GM23338 (cell line): ENCODE measurements around the gene DRC3. TPM values are rescaled to one million over a fixed set of nuclear protein-coding genes. Genes with fewer than 3 reads are reported as not detected.

Experiments used
- ATAC-seq: fragments of 200-7000 bp; cut with Tn5 transposase; 3 replicates; pipeline ENCODE4 v1.9.1; 2020
- DNase-seq: peaks from one replicate; pipeline ENCODE4 v3.0.0-alpha.2; 2015; ENCODE audit warnings: low spot score
- H2AFZ ChIP-seq: fragments of 200-600 bp; sonication (generic); 2 replicates; pipeline ENCODE4 v1.8.0; 2016; ENCODE audit warnings: antibody characterized with exemption, mild to moderate bottlenecking, moderate library complexity
- H3F3A ChIP-seq: fragments of 200-600 bp; sonication (generic); replicated peaks from 2 replicates; pipeline ENCODE4 v1.8.0; 2017; ENCODE audit warnings: antibody characterized with exemption, mixed run types, low read depth
- H3K27ac ChIP-seq: fragments of 200-600 bp; sonication (generic); 2 replicates; pipeline ENCODE4 v1.6.1; 2016; ENCODE audit warnings: low read depth
- H3K27me3 ChIP-seq: fragments of 200-600 bp; sonication (generic); 2 replicates; pipeline ENCODE4 v1.8.0; 2016; ENCODE audit warnings: mild to moderate bottlenecking, mixed run types, moderate library complexity; ENCODE audit not compliant: insufficient read depth
- H3K36me3 ChIP-seq: fragments of 200-600 bp; sonication (generic); 2 replicates; pipeline ENCODE4 v1.8.0; 2016; ENCODE audit warnings: mild to moderate bottlenecking; ENCODE audit not compliant: insufficient read depth
- H3K4me1 ChIP-seq: fragments of 200-600 bp; sonication (generic); 2 replicates; pipeline ENCODE4 v1.8.0; 2016; ENCODE audit warnings: mild to moderate bottlenecking, moderate library complexity; ENCODE audit not compliant: insufficient read depth
- H3K4me2 ChIP-seq: fragments of 200-600 bp; sonication (generic); 2 replicates; pipeline ENCODE4 v1.7.1; 2017; ENCODE audit warnings: mixed run types
- H3K4me3 ChIP-seq: fragments of 200-600 bp; sonication (generic); 2 replicates; pipeline ENCODE4 v1.6.1; 2016; ENCODE audit warnings: mixed run types
- H3K79me2 ChIP-seq: fragments of 200-600 bp; sonication (generic); replicated peaks from 2 replicates; pipeline ENCODE4 v1.8.0; 2017; ENCODE audit warnings: mild to moderate bottlenecking; ENCODE audit not compliant: insufficient read depth
- H3K9me2 ChIP-seq: fragments of 200-600 bp; sonication (generic); 2 replicates; pipeline ENCODE4 v1.8.0; 2017; ENCODE audit not compliant: insufficient read depth
- H4K20me1 ChIP-seq: fragments of 200-600 bp; sonication (generic); replicated peaks from 2 replicates; pipeline ENCODE4 v1.8.0; 2017; ENCODE audit warnings: mild to moderate bottlenecking; ENCODE audit not compliant: insufficient read depth
- H3K27ac Mint-ChIP-seq: 2 replicates; pipeline ENCODE4 v1.8.0; 2020; ENCODE audit warnings: inconsistent platforms, mild to moderate bottlenecking, moderate library complexity, mixed read lengths
- H3K27me3 Mint-ChIP-seq: 3 replicates; pipeline ENCODE4 v1.8.0; 2022; ENCODE audit warnings: low read depth, mild to moderate bottlenecking, moderate library complexity, mixed read lengths, inconsistent platforms; ENCODE audit not compliant: insufficient read depth, poor library complexity
- H3K36me3 Mint-ChIP-seq: 3 replicates; pipeline ENCODE4 v1.8.0; 2021; ENCODE audit warnings: low read depth, mild to moderate bottlenecking, inconsistent platforms, moderate library complexity, mixed read lengths
- H3K4me1 Mint-ChIP-seq: 3 replicates; pipeline ENCODE4 v1.8.0; 2020; ENCODE audit warnings: mild to moderate bottlenecking, inconsistent platforms, mixed read lengths
- H3K4me3 Mint-ChIP-seq: 3 replicates; pipeline ENCODE4 v1.8.0; 2021; ENCODE audit warnings: moderate library complexity, mild to moderate bottlenecking, inconsistent platforms, mixed read lengths
- H3K9me3 Mint-ChIP-seq: 3 replicates; pipeline ENCODE4 v1.8.0; 2020; ENCODE audit warnings: moderate library complexity, mild to moderate bottlenecking, inconsistent platforms, mixed read lengths
- CREB1 ChIP-seq: fragments of 250-450 bp; sonication (Bioruptor Pico); IDR thresholded peaks from 2 replicates; pipeline ENCODE4 v1.5.0; 2020; ENCODE audit warnings: low read depth, mild to moderate bottlenecking, moderate library complexity
- EZH2 ChIP-seq: fragments of 200-600 bp; sonication (generic); IDR thresholded peaks from one replicate; pipeline ENCODE4 v1.8.0; 2017; ENCODE audit warnings: antibody characterized with exemption, mild to moderate bottlenecking, low read depth; ENCODE audit not compliant: unreplicated experiment
- EZH2phosphoT487 ChIP-seq: fragments of 200-600 bp; sonication (generic); IDR thresholded peaks from one replicate; pipeline ENCODE4 v1.8.1; 2018; ENCODE audit warnings: antibody characterized with exemption; ENCODE audit not compliant: unreplicated experiment
- JUNB ChIP-seq: IDR thresholded peaks from one replicate; pipeline ENCODE4 v1.6.1; 2016; ENCODE audit warnings: antibody characterized with exemption; ENCODE audit not compliant: unreplicated experiment
- NANOG ChIP-seq: IDR thresholded peaks from 2 replicates; pipeline ENCODE4 v1.6.1; 2016; ENCODE audit warnings: antibody characterized with exemption, borderline replicate concordance
- POLR2AphosphoS5 ChIP-seq: IDR thresholded peaks from 2 replicates; pipeline ENCODE4 v1.6.1; 2016; ENCODE audit warnings: antibody characterized with exemption, low read depth
- STAT1 ChIP-seq: IDR thresholded peaks from one replicate; pipeline ENCODE4 v1.6.1; 2016; ENCODE audit warnings: antibody characterized with exemption; ENCODE audit not compliant: unreplicated experiment
- ZNF114 ChIP-seq: fragments of 250-450 bp; sonication (Bioruptor Pico); IDR thresholded peaks from 2 replicates; pipeline ENCODE4 v1.5.0; 2020; ENCODE audit warnings: mild to moderate bottlenecking, moderate library complexity
- ZNF331 ChIP-seq: fragments of 250-450 bp; sonication (Bioruptor Pico); IDR thresholded peaks from 2 replicates; pipeline ENCODE4 v1.5.0; 2020; ENCODE audit warnings: low read depth, mild to moderate bottlenecking, moderate library complexity
- polyA plus RNA-seq: library from polyadenylated mRNA; unstranded; fragments of >200 nt; fragmentation: Nextera tagmentation; extraction: Ambion mirVana; gene quantifications from 2 replicates; pipeline ENCODE4 v1.2.1, GENCODE V29; 2016
- total RNA-seq: library from RNA; depleted of rRNA; stranded (reverse); fragments of >200 nt; shearing (Covaris generic); gene quantifications from 2 replicates; pipeline ENCODE4 v1.2.3, GENCODE V29; 2014
- TF ChIP-seq, protein P1 (sequence below): IDR thresholded peaks from one replicate; pipeline ENCODE4 v1.6.1; 2018; ENCODE audit warnings: antibody characterized with exemption; ENCODE audit not compliant: unreplicated experiment
- TF ChIP-seq, protein P2 (sequence below), 2 experiments: fragments of 200-600 bp in 1 of 2; sonication (generic) in 1 of 2; conservative IDR thresholded peaks; 2 replicates each; pipeline versions ENCODE4 v1.5.1 to v1.6.1; 2016 to 2017; ENCODE audit warnings: antibody characterized with exemption in 2 of 2, low read depth in 2 of 2, mild to moderate bottlenecking in 2 of 2, moderate library complexity in 1 of 2
- TF ChIP-seq, protein P3 (sequence below): IDR thresholded peaks from 2 replicates; pipeline ENCODE4 v1.6.1; 2016; ENCODE audit warnings: antibody characterized with exemption
- TF ChIP-seq, protein P4 (sequence below): fragments of 250-450 bp; sonication (Bioruptor Pico); IDR thresholded peaks from 2 replicates; pipeline ENCODE4 v1.5.0; 2020; ENCODE audit warnings: mild to moderate bottlenecking, moderate library complexity

DRC3 gene
- total and polyA plus RNA-seq, 2 experiments from 2014 or later, result 1.1 TPM; not detected in 1

DNA sequence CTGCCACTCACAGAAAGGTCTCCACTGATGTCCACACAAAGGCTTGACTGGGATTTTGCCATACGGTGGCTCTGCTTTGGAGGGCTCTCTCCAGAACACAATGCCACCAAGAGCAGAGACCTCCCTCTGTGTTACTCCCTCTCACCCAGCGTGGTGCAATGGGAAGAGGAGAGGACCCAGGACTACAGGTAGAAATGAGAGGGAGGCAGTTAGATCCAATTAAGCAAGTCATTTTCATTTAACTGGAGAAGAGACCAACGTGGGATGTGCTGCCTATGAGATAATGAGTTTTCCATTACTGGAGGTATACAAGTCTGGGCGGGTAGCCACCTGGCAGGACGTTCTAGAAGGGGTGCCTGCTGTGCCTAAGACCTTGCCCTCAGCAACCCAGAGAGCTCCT, 34.7 kb upstream of the DRC3 start:
- Mint-ChIP-seq H3K36me3 (no peaks in the 10 kb centered on the region), H3K4me3 (no peak overlapping the region), H3K27ac (no peak overlapping the region), H3K27me3 (peaks cover 3% of the 10 kb centered on the region), H3K4me1 (peaks cover 13% of the 10 kb centered on the region; the same call in 2 of the 3 replicates), H3K9me3 (no peaks in the 10 kb centered on the region)
- Histone ChIP-seq H3K27ac (no peak overlapping the region), H3K4me2 (no peak overlapping the region), H2AFZ (no peak overlapping the region), H3F3A (no peaks in the 10 kb centered on the region), H3K27me3 (no peaks in the 10 kb centered on the region), H3K9me2 (no peaks in the 10 kb centered on the region), H3K4me1 (peaks cover 18% of the 10 kb centered on the region), H3K36me3 (no peaks in the 10 kb centered on the region), H4K20me1 (no peaks in the 10 kb centered on the region), H3K79me2 (no peaks in the 10 kb centered on the region), H3K4me3 (no peak overlapping the region)
- TF ChIP-seq JUNB (no peak), NANOG (no peak), CREB1 (CRISPR knock-in tag) (no peak), EZH2phosphoT487 (no peak), EZH2 (no peak), STAT1 (no peak), POLR2AphosphoS5 (no peak), ZNF331 (CRISPR knock-in tag) (no peak), ZNF114 (CRISPR knock-in tag) (no peak)
- TF ChIP-seq, protein P1, sequence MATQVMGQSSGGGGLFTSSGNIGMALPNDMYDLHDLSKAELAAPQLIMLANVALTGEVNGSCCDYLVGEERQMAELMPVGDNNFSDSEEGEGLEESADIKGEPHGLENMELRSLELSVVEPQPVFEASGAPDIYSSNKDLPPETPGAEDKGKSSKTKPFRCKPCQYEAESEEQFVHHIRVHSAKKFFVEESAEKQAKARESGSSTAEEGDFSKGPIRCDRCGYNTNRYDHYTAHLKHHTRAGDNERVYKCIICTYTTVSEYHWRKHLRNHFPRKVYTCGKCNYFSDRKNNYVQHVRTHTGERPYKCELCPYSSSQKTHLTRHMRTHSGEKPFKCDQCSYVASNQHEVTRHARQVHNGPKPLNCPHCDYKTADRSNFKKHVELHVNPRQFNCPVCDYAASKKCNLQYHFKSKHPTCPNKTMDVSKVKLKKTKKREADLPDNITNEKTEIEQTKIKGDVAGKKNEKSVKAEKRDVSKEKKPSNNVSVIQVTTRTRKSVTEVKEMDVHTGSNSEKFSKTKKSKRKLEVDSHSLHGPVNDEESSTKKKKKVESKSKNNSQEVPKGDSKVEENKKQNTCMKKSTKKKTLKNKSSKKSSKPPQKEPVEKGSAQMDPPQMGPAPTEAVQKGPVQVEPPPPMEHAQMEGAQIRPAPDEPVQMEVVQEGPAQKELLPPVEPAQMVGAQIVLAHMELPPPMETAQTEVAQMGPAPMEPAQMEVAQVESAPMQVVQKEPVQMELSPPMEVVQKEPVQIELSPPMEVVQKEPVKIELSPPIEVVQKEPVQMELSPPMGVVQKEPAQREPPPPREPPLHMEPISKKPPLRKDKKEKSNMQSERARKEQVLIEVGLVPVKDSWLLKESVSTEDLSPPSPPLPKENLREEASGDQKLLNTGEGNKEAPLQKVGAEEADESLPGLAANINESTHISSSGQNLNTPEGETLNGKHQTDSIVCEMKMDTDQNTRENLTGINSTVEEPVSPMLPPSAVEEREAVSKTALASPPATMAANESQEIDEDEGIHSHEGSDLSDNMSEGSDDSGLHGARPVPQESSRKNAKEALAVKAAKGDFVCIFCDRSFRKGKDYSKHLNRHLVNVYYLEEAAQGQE, result no peak
- TF ChIP-seq, protein P2, sequence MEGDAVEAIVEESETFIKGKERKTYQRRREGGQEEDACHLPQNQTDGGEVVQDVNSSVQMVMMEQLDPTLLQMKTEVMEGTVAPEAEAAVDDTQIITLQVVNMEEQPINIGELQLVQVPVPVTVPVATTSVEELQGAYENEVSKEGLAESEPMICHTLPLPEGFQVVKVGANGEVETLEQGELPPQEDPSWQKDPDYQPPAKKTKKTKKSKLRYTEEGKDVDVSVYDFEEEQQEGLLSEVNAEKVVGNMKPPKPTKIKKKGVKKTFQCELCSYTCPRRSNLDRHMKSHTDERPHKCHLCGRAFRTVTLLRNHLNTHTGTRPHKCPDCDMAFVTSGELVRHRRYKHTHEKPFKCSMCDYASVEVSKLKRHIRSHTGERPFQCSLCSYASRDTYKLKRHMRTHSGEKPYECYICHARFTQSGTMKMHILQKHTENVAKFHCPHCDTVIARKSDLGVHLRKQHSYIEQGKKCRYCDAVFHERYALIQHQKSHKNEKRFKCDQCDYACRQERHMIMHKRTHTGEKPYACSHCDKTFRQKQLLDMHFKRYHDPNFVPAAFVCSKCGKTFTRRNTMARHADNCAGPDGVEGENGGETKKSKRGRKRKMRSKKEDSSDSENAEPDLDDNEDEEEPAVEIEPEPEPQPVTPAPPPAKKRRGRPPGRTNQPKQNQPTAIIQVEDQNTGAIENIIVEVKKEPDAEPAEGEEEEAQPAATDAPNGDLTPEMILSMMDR (conservative IDR thresholded peaks at IDR 0.05; ENCODE audit: low read depth in 2 of 2), result no peak
- TF ChIP-seq, protein P3, sequence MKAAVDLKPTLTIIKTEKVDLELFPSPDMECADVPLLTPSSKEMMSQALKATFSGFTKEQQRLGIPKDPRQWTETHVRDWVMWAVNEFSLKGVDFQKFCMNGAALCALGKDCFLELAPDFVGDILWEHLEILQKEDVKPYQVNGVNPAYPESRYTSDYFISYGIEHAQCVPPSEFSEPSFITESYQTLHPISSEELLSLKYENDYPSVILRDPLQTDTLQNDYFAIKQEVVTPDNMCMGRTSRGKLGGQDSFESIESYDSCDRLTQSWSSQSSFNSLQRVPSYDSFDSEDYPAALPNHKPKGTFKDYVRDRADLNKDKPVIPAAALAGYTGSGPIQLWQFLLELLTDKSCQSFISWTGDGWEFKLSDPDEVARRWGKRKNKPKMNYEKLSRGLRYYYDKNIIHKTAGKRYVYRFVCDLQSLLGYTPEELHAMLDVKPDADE, result no peak
- TF ChIP-seq, protein P4, sequence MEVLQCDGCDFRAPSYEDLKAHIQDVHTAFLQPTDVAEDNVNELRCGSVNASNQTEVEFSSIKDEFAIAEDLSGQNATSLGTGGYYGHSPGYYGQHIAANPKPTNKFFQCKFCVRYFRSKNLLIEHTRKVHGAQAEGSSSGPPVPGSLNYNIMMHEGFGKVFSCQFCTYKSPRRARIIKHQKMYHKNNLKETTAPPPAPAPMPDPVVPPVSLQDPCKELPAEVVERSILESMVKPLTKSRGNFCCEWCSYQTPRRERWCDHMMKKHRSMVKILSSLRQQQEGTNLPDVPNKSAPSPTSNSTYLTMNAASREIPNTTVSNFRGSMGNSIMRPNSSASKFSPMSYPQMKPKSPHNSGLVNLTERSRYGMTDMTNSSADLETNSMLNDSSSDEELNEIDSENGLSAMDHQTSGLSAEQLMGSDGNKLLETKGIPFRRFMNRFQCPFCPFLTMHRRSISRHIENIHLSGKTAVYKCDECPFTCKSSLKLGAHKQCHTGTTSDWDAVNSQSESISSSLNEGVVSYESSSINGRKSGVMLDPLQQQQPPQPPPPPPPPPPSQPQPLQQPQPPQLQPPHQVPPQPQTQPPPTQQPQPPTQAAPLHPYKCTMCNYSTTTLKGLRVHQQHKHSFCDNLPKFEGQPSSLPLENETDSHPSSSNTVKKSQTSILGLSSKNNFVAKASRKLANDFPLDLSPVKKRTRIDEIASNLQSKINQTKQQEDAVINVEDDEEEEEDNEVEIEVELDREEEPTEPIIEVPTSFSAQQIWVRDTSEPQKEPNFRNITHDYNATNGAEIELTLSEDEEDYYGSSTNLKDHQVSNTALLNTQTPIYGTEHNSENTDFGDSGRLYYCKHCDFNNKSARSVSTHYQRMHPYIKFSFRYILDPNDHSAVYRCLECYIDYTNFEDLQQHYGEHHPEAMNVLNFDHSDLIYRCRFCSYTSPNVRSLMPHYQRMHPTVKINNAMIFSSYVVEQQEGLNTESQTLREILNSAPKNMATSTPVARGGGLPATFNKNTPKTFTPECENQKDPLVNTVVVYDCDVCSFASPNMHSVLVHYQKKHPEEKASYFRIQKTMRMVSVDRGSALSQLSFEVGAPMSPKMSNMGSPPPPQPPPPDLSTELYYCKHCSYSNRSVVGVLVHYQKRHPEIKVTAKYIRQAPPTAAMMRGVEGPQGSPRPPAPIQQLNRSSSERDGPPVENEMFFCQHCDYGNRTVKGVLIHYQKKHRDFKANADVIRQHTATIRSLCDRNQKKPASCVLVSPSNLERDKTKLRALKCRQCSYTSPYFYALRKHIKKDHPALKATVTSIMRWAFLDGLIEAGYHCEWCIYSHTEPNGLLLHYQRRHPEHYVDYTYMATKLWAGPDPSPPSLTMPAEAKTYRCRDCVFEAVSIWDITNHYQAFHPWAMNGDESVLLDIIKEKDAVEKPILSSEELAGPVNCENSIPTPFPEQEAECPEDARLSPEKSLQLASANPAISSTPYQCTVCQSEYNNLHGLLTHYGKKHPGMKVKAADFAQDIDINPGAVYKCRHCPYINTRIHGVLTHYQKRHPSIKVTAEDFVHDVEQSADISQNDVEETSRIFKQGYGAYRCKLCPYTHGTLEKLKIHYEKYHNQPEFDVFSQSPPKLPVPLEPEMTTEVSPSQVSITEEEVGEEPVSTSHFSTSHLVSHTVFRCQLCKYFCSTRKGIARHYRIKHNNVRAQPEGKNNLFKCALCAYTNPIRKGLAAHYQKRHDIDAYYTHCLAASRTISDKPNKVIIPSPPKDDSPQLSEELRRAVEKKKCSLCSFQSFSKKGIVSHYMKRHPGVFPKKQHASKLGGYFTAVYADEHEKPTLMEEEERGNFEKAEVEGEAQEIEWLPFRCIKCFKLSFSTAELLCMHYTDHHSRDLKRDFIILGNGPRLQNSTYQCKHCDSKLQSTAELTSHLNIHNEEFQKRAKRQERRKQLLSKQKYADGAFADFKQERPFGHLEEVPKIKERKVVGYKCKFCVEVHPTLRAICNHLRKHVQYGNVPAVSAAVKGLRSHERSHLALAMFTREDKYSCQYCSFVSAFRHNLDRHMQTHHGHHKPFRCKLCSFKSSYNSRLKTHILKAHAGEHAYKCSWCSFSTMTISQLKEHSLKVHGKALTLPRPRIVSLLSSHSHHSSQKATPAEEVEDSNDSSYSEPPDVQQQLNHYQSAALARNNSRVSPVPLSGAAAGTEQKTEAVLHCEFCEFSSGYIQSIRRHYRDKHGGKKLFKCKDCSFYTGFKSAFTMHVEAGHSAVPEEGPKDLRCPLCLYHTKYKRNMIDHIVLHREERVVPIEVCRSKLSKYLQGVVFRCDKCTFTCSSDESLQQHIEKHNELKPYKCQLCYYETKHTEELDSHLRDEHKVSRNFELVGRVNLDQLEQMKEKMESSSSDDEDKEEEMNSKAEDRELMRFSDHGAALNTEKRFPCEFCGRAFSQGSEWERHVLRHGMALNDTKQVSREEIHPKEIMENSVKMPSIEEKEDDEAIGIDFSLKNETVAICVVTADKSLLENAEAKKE (CRISPR knock-in tag), result no peak
- DNase-seq (no peak), ATAC-seq (no peak)
